ENCODE data around the gene PLCB1.

PLCB1 gene

DNA sequence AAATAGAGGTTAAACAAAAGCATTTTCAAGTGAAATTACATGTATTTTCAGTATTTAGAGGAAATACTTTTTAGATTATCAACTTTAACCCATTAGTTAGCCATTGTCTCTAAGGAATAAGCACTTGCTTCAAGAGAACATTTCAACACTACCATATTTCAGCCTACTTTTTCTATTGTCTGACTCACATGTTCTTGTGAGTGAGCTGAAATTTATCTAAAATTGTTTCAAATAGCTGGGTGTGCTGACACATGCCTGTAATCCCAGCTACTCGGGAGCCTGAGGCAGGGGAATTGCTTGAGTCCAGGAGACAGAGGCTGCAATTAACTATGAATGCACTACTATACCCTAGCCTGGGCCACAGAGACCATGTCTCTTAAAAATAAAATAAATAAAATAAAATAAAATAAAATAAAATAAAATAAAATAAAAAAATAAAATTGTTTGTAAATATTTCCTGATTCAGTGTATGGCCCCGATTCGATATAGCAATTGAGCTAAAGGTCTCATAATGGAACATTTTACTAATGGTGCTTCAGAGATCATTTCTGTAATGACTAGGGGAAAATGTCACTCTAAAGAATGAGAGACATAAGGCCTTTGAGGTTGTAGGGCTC is 612.3 kb downstream of the PLCB1 start:
- TF ChIP-seq SIN3A (IDR thresholded peaks at IDR 0.05; ENCODE audit: borderline replicate concordance, insufficient read depth, low read length) (no peak), FOXP2 (optimal IDR thresholded peaks at IDR 0.05; ENCODE audit: borderline replicate concordance, extremely low read depth, extremely low read length, insufficient read depth) (no peak)

- TF ChIP-seq REST (IDR thresholded peaks at IDR 0.05; ENCODE audit: insufficient read depth in 1 of 2, low read depth in 2 of 2, low read length in 2 of 2) = no peak
- no peak for TF ChIP-seq FOXP2 (optimal IDR thresholded peaks at IDR 0.05; ENCODE audit: borderline replicate concordance, extremely low read depth, extremely low read length, insufficient read depth)
- TF ChIP-seq TAF1 (IDR thresholded peaks at IDR 0.05; ENCODE audit: borderline replicate concordance, insufficient read depth, low read length) = no peak
- no peak for TF ChIP-seq SIN3A (IDR thresholded peaks at IDR 0.05; ENCODE audit: borderline replicate concordance, insufficient read depth, low read length)
- TF ChIP-seq POLR2AphosphoS5 (IDR thresholded peaks at IDR 0.05; ENCODE audit: low read depth, low read length) = no peak
Observed at GRCh38 chr20:8749101-8749500, 617.0 kb downstream of the PLCB1 start.

DNA sequence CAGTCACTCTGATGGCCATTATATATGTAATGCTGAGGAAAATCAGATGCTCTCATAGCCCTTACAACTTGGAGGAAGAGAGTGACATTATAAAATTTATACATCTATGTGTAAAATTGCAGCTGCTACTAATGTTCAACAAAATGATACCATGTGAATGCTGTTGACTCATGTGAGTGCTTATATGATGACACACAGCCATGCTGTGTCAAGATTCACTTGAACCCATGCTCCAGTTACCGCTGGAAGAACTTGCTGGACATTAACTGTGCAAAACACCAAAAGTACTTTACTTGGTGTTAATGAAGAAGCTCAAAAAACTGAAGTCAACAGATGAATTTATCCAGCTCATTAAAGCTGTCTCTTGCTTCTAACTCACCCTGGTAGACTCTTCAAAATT is 617.9 kb downstream of the PLCB1 start:
- TF ChIP-seq REST (IDR thresholded peaks at IDR 0.05; ENCODE audit: insufficient read depth in 1 of 2, low read depth in 2 of 2, low read length in 2 of 2) (no peak), POLR2AphosphoS5 (IDR thresholded peaks at IDR 0.05; ENCODE audit: low read depth, low read length) (no peak)

DNA sequence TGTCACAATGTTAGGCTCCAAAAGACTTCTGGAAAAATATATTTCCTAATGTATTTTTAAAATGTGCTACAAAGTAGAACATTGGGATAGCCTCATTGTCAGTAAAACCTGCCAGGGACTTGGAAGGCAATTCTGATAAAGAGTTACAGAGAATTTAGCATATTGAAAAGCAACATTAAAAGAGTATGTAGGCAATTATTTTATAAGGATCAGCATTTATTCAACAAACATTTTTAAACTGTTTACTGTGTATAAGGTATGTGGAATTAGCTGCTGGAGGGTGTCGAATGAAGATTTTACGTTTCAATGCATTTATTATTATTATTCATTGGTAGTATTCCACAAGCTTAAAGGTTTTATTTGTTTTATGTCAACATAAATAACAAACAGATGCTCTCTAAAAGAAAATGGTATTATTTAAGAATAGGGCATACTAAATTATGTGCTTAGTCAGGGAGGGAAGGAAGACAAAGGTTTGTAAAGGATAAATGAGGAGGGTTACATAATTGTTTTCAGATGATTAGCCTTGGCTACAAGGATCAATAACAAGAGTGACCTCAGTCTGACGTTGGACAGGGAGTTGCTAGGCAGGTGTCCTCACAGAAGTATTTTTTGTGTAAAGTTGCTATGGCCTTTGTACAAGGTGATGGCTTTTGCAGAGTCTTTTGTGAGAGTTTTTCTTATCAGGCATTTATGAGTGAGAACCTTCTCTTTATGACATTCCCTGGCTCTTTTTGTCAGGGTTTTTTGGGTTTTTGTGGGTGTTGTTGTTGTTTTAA is 623.5 kb downstream of the PLCB1 start:
- TF ChIP-seq FOXP2 (optimal IDR thresholded peaks at IDR 0.05; ENCODE audit: borderline replicate concordance, extremely low read depth, extremely low read length, insufficient read depth) (no peak), POLR2AphosphoS5 (IDR thresholded peaks at IDR 0.05; ENCODE audit: low read depth, low read length) (no peak), REST (IDR thresholded peaks at IDR 0.05; ENCODE audit: insufficient read depth in 1 of 2, low read depth in 2 of 2, low read length in 2 of 2) (no peak), SIN3A (IDR thresholded peaks at IDR 0.05; ENCODE audit: borderline replicate concordance, insufficient read depth, low read length) (no peak), TAF1 (IDR thresholded peaks at IDR 0.05; ENCODE audit: borderline replicate concordance, insufficient read depth, low read length) (no peak)

- TF ChIP-seq REST (IDR thresholded peaks at IDR 0.05; ENCODE audit: insufficient read depth in 1 of 2, low read depth in 2 of 2, low read length in 2 of 2) (no peak), POLR2AphosphoS5 (IDR thresholded peaks at IDR 0.05; ENCODE audit: low read depth, low read length) (no peak), FOXP2 (optimal IDR thresholded peaks at IDR 0.05; ENCODE audit: borderline replicate concordance, extremely low read depth, extremely low read length, insufficient read depth) (no peak)
Observed at GRCh38 chr20:8756410-8756809, 624.3 kb downstream of the PLCB1 start.
